Glutamatergic neuron (in vitro differentiated cells): Measurements from ENCODE around the gene CPA2. TPM values are rescaled to one million over a fixed set of nuclear protein-coding genes. Genes with fewer than 3 reads are reported as not detected.

ENCODE experiments used
- DNase-seq: peaks from one replicate; pipeline ENCODE4 v3.0.0; 2022
- H3K27ac Mint-ChIP-seq: one replicate; pipeline ENCODE4 v1.8.0; 2020; ENCODE audit warnings: mild to moderate bottlenecking, mixed read lengths, inconsistent platforms; ENCODE audit not compliant: unreplicated experiment
- H3K27me3 Mint-ChIP-seq: one replicate; pipeline ENCODE4 v1.8.0; 2020; ENCODE audit warnings: mild to moderate bottlenecking, moderate library complexity, mixed read lengths, inconsistent platforms; ENCODE audit not compliant: unreplicated experiment
- H3K36me3 Mint-ChIP-seq: one replicate; pipeline ENCODE4 v1.8.0; 2020; ENCODE audit warnings: mild to moderate bottlenecking, mixed read lengths, inconsistent platforms; ENCODE audit not compliant: unreplicated experiment
- H3K4me1 Mint-ChIP-seq: one replicate; pipeline ENCODE4 v1.8.0; 2020; ENCODE audit warnings: mild to moderate bottlenecking, low read depth, mixed read lengths, inconsistent platforms; ENCODE audit not compliant: unreplicated experiment
- H3K4me3 Mint-ChIP-seq: one replicate; pipeline ENCODE4 v1.8.0; 2020; ENCODE audit warnings: mild to moderate bottlenecking, mixed read lengths, inconsistent platforms; ENCODE audit not compliant: unreplicated experiment
- H3K9me3 Mint-ChIP-seq: one replicate; pipeline ENCODE4 v1.8.0; 2020; ENCODE audit warnings: mild to moderate bottlenecking, moderate library complexity, mixed read lengths, inconsistent platforms; ENCODE audit not compliant: unreplicated experiment
- CTCF ChIP-seq: fragments of 200-600 bp; sonication (generic); IDR thresholded peaks from one replicate; pipeline ENCODE4 v1.5.0; 2021; ENCODE audit not compliant: partially characterized antibody, unreplicated experiment
- total RNA-seq: library from RNA; stranded (reverse); fragmentation: NEBNext Ultra II Directional; extraction: Animal tissue kit (Norgen Biotek cat#: 25700); gene quantifications from one replicate; pipeline ENCODE4 v1.2.1, GENCODE V29; 2021; ENCODE audit not compliant: unreplicated experiment

Gene CPA2
- total RNA-seq, 1 donor from 2014 or later: not detected

- H3K9me3 Mint-ChIP-seq: no peaks in the 10 kb centered on the region
- no peak for TF ChIP-seq CTCF
- no peak overlapping the region for H3K27ac Mint-ChIP-seq
- H3K36me3 Mint-ChIP-seq: no peaks in the 10 kb centered on the region
- H3K27me3 Mint-ChIP-seq: no peaks in the 10 kb centered on the region
- peaks cover 2% of the 10 kb centered on the region for H3K4me1 Mint-ChIP-seq
- DNase-seq: no peak
- H3K4me3 Mint-ChIP-seq: no peak overlapping the region
Observed at GRCh38 chr7:130301501-130302020, 34.9 kb downstream of the CPA2 start.

GRCh38 chr7:130302649-130303048, 36.0 kb downstream of the CPA2 start:
- Mint-ChIP-seq H3K36me3 (no peaks in the 10 kb centered on the region), H3K9me3 (no peaks in the 10 kb centered on the region), H3K27ac (no peak overlapping the region), H3K27me3 (no peaks in the 10 kb centered on the region), H3K4me3 (no peak overlapping the region), H3K4me1 (peaks cover 2% of the 10 kb centered on the region)
- no peak for TF ChIP-seq CTCF
- no peak for DNase-seq

- Mint-ChIP-seq H3K4me3 (no peak overlapping the region), H3K9me3 (no peaks in the 10 kb centered on the region), H3K4me1 (peaks cover 2% of the 10 kb centered on the region), H3K36me3 (no peaks in the 10 kb centered on the region), H3K27me3 (no peaks in the 10 kb centered on the region), H3K27ac (no peak overlapping the region)
- TF ChIP-seq CTCF: no peak
- no peak for DNase-seq
Observed at GRCh38 chr7:130303127-130303526, 36.5 kb downstream of the CPA2 start.

GRCh38 chr7:130303551-130303950, 36.9 kb downstream of the CPA2 start:
- Mint-ChIP-seq H3K4me3 (no peak overlapping the region), H3K27ac (no peak overlapping the region), H3K9me3 (no peaks in the 10 kb centered on the region), H3K4me1 (peaks cover 2% of the 10 kb centered on the region), H3K36me3 (no peaks in the 10 kb centered on the region), H3K27me3 (no peaks in the 10 kb centered on the region)
- DNase-seq: no peak
- TF ChIP-seq CTCF: no peak

- H3K27me3 Mint-ChIP-seq: no peaks in the 10 kb centered on the region
- DNase-seq: no peak
- no peak overlapping the region for H3K27ac Mint-ChIP-seq
- no peaks in the 10 kb centered on the region for H3K36me3 Mint-ChIP-seq
- TF ChIP-seq CTCF: no peak
- no peaks in the 10 kb centered on the region for H3K9me3 Mint-ChIP-seq
- H3K4me3 Mint-ChIP-seq: no peak overlapping the region
- H3K4me1 Mint-ChIP-seq: peaks cover 2% of the 10 kb centered on the region
Observed at GRCh38 chr7:130303982-130304381, 37.3 kb downstream of the CPA2 start.
